GM19372 (cell line): ENCODE results near the gene ELOVL5.
"Not testable (repeated sequence)": the region's sequence is repeated elsewhere in the genome, so short reads cannot be mapped to it uniquely, and the experiment has no call there.

Source experiments
- ATAC-seq: cut with Tn5 transposase; IDR thresholded peaks from one replicate; pipeline ENCODE4 v1.9.1; 2021; ENCODE audit warnings: mild to moderate bottlenecking, low read depth, moderate library complexity; ENCODE audit not compliant: unreplicated experiment

ELOVL5 gene

DNA sequence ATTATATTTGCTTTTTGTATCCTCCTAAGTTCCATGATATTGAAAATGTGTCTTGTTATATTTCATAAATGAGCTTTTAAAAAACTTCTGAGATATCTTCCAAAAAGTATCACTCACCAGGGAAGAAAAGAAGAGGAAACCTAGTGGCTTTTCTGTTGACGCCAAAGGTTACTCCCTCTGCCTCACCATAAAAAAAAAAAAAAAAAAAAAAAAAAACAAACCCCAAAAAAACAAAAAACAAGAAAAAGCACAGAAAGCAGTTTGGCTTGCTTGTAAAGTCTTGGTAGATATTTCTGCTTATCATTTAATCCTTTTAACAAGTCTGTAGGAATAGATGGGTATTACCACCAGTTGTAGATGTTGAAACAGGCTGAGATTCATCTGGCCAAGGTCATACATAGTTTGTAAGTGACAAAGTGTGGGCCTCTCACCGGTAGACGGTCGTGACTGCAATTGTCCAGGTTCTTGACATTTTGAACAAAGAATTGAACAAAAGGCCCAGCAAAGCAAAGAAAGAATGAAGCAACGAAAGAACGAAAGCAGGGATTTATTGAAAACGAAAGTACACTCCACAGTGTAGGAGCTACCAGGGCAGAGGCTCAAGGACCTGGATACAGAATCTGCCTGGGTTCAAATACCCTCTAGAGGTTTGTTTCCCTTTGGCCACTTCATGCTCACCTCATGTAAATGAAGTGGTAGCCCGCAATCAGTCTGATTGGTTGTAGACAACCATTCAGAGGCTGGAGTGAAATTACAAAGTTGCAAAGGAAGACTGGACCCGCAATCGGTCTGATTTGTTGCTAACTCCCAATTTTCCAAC is 11.6 kb upstream of the ELOVL5 start:
- ATAC-seq = no peak

DNA sequence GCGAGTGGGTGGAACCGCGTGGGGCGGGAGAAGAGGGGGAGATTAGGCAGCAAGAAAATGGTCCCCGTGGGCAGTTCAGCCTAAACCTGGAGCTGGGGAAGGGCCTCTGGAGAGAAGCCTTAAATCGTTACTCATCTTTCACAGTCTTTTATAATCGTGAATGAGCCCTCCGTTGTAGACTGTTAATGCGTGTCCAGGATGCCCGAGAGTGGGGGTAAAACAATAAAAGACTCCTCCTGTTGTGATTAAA is 11.0 kb upstream of the ELOVL5 start:
- peak; percentile 0 for ATAC-seq

DNA sequence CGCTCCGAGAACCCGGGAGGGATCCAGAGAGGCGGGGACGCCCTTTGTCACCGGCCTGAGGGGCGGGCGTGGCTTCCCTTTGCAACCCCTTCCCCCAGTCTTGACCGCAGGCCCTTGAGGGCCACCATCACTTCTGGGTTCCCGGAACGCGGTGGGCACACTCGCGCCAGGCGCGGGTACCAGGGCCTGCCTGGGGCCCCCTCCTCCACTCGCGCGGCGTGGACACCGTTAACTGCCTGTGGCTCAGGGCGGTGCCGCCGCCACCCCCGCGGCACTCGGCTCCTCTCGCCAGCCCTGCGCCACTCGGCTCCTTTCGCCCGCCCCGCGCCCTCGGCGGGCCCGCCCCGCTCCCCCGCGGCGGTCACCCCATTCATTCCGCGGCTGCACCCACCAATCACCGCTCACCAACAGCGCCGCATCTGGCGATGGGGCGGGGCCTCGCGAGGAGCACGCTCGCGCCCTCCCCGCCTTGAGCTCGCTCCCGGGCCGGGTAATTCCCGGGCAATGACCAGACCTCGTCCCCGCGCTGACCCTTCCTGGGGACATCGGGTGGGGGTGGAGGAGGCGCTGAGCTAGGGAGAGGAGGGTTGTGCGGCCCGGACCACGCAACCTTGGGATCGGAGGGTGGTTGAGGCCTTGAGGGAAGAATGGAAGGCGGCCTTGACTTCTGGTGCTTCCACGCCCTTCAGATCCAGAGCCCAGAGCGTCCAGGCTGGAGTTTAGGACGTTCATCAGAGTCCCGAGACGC is 10.5 kb upstream of the ELOVL5 start:
- ATAC-seq = peak; percentile 96

DNA sequence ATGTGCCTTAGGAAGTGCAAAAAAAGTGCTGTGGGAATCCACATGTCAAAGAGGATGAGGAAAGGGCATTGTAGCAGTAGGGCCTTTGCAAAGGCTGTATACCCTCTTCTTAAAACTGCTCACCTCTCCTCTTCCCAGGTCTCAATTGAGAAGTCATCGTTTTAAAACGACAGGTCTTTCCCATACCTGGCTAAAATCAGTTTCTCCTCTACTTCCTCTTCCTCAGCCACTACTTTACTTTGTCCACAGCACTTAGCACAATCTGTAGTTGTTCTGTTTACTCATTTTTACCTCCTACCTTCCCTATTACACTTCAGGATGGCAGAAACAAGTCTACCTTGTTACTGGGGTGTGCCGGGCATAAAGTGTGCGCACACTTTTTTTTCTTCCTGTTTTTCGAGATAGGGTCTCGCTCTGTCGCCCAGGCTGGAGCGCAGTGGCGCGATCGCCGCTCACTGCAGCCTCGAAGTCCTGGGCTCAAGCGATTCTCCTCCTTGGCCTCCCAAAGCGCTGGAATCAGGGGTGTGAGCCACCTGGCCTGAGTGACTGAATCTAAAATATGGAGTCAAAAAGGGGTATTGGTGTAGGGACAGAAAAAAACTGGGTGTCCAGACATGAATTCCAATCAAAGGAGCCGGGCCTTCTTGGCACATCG is 9.8 kb upstream of the ELOVL5 start:
- ATAC-seq = peak; percentile 0

DNA sequence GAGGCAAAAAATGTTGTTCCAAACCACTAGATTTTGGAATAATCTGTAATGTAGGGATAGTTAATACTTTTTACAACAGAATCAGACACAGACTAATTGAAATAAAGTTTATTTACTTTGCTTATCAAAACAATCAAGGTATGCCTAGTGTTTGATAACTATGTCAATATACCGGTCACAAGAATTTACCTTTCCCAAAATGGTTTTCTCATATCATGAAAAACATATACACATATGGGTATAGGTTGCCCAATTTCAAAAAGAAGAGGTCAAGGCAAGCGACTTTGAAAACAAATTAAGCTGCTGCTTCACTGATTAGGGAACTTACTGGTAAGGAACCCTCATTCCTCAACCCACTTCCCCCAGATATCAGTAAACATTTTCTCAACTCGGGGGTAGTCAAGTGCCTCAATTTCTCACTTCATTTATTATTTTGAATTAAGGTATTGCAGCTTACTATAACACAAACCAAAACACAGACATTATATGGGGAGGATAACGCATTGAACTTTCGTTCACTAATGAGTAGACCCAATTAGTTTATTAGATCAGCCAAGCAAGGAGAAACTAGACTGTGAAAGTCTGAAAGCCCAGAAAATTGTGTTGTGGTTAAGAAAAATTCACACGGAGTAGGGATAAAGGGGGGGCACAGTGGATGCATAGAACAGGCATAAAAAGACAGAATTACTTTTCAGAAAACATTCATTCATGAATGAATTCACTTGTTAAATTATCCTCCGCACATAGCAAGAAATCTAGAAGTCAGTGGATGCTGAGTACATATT is 9.0 kb upstream of the ELOVL5 start:
- ATAC-seq = no peak

DNA sequence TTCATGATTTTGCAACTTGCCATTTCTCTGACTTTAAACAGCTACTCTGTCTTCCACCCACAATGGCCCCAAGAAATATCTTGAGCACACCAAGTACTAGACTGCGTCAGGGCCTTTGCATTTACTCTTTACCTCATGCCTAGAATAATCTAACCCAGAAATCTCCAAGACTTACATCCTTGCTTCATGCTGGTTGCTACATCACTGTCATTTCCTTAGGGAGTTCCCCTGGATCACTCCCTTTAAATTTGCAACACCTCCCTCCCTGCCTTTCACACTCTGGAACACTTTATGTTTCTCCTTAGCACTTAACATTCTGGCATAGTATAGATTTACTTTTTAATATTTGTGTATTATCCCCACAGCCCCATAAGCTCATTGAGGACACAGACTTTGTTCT is 4.9 kb upstream of the ELOVL5 start:
- no peak for ATAC-seq

DNA sequence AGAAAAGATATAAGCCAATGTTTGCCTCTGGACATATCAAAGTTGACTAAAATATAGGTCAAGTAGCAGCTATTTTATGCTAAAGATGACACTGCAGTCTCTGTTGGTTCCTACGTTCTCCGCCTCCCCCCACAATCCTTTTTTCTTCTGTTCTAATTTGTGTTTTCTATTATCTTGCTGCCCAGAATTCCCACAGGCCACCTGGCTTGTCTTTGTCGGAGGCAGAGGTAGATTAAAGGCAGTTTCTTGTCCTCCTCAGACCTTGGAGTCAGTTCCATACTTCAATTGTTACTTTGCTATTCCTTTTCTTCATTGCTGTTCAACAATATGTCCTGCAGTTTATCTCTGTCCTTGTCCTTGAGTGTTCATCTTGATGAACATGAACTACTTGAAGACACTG is 3.6 kb upstream of the ELOVL5 start:
- no peak for ATAC-seq

DNA sequence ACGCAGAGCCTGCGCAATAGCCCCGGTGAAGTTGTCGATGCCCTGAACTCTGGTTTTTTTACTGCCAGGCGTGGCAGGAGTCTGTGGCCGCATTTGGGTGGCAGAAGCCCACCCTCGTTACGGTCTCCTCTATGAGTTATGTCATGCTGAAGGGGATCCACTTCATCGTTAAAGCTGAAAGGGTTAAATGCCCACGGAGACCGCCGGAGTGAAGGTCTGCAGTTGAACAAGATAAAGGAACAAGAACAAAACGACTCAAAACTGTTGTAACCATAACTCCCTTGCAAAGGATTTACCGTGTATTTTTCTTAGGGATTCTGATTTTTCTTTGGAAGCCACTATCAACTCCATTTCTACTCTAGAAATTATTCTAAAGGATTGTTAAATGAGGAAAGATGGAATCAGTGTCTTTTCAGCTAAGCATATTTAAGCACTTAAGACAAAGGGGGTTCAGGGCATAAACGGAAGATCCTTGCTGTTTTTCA is 501 bp upstream of the ELOVL5 start:
- ATAC-seq = no peak

DNA sequence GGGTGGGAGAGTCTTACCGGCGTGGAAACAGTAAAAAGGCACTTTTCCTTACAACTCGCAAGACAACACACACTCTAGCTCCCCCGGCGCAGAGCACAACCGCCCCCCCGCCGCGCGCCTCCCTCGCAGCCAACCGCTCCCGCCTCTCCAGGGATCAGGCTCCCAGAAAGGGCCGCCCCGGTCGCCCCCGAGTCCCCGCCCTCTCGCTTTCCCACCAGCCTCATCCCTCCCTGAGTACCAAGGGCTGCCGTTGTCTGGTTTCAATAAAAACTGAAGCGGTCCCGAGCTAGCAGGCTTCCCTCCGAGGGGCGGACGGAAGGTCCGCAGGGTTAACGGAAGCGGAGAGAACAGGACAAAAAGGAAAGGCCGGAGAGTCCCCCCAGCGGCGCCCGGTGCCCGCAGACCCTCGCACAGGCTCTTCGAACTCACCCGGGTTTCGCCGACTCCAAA is 804 bp downstream of the ELOVL5 start:
- peak; percentile 14 for ATAC-seq

DNA sequence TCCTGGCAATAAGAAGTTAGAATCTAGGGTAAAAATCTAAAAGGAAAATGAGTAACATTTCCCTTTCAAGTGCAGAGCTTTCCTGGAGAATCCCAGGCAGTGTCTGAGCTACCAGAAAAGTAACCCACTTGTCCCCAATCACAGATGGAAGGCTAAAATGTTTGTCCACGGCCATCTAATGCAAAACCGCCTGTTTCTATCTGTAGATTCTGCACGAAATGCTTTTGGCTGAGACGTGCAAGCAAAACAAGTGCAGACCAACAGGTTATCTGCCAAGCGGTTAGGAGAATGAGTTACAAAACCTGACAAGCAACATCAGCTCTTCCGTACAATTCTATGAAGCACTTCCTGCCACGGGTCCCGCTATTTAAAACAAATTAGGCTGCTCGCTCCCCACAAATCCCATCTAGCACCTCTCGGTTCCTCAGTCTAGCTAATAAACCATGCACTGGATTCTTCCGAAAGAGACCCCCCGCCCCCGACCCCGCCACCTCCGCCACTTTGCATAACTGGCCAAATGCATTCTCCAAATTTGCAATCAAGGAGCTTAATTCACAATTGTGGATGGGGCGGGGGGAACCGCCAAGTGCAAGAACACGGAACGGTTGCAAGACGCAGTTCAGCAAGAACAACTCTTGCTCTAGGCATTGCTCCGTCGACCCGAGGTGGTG is 1.4 kb downstream of the ELOVL5 start:
- ATAC-seq = peak; percentile 0

DNA sequence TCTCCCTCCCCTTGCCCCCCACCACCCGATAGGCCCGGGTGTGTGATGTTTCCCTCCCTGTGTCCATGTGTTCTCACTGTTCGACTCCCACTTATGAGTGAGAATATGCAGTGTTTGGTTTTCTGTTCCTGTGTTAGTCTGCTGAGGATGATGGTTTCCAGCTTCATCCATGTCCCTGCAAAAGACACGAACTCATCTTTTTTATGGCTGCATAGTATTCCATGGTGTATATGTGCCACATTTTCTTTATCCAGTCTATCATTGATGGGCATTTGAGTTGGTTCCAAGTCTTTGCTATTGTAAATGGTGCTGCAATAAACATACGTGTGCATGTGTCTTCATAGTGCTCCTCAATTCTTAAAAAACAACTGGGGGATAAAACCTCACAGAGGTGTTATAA is 2.7 kb downstream of the ELOVL5 start:
- not testable (repeated sequence) for ATAC-seq

DNA sequence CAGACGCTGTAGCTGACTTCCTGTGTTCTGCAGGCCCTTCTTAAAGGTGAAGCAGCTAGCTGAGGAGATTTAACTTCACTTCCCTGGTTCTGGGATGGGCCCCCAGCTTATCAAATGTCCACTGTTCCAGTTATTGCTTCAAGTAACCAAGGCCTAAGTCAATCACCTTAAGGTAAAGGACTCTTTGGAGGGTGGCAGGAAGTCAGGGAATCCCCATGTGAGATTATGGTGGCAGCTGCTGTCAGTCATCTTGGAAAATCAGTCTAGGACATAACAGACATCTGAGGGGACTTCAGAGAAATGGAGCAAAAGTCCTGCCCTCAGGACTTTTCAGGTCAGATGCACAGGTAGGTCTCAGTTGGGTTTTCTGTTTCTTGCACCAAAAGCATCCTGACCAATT is 3.8 kb downstream of the ELOVL5 start:
- ATAC-seq = no peak

DNA sequence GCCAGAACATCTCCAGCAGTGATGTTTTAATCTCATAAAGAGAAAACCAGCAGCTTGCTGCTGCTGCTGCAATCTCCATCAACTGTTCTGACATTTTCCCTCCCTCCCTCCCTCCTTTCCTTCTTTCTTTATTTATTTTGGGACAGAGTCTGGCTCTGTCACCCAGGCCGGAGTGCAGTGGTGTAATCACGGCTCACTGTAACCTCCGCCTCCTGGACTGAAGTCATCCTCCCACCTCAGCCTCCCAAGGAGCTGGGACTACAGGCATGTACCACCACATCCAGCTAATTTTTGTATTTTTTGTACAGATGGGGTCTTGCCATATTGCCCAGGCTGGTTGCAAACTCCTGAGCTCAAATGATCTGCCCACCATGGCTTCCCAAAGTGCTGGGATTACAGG is 5.7 kb downstream of the ELOVL5 start:
- no peak for ATAC-seq

DNA sequence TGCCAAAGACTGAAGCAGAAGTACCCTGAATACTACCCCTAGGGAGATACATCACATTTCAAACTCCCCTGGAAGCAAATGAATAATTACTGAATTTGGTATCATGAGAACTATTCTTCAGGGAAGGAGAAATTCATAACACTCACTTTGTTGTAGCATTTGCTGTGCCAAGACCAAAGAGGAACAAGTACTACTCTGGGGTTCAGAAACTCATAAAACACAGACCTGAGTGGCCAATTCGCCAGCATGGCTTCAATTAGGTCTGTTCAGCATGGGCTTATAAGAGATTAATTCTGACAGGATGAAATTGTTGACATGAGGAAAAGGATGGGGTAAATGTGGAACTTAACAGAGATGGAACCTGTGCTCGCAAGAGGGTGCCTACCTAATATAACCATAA is 6.5 kb downstream of the ELOVL5 start:
- ATAC-seq = no peak

DNA sequence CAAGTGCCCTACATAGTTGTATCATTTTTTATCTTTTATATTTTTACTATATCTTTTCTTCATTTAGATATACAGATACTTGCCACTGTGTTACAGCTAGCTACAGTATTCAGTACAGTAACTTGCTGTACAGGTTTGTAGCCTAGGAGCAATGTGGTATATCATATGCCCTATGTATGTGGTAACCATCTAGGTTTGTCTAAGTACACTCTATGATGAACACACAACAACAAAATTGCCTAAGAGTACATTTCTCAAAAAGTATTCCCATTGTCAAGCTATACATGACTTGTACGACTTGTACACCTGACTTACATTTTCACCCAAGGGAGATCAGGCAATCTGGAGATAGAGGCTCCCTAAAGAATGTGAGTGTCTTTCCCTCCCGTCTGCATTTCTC is 8.2 kb downstream of the ELOVL5 start:
- no peak for ATAC-seq

DNA sequence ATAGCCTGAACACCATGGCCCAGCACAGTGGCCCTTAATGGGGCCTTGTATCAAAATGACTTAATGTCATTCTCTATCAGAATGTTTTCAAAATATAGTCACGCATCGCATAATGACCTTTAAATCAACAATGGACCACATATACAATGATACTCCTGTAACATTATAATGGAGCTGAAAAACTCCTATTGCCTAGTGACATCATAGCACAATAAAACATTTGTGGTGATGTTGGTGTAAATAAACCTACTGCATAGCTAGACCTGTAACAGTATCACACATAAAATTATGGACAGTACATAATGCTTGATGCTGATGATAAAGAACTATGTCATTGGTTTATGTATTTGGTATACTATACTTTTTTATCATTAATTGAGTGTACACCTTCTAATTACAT is 9.3 kb downstream of the ELOVL5 start:
- no peak for ATAC-seq

DNA sequence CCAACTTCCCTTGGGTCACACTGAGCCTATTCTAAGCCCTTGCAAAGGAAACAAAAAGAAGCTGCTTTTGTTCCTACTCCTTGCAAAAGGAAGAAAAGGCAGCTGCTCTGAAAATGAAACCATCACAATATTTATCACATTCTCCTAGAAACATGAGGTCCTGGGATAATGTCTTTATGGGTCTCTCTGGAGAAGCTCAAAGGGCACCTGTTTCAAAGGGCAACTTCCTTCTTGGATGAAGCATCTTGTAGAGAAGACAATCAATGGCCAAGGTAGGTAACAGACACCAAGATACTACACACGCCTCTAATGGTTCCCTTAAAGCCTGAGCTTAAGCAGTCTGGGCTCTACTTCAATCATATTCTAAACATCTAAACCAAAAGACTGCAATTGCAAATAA is 10.4 kb downstream of the ELOVL5 start:
- ATAC-seq = no peak

DNA sequence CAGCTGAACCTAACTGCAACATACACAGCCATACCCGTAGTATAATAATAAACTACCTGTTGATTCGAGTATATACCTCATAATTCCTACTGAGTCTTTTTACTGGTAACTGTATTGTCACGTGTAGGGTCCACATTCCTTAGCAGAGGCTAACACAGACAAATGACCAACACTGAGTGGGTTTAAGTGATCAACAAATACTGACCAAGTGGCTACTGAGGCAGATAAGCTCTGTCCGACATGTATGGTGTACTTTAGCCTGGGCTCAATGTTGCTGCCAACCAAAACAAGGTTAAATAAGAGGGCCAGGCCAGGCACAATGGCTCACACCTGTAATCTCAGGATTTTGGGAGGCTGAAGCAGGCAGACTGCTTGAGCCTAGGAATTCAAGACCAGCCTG is 12.7 kb downstream of the ELOVL5 start:
- ATAC-seq = no peak

DNA sequence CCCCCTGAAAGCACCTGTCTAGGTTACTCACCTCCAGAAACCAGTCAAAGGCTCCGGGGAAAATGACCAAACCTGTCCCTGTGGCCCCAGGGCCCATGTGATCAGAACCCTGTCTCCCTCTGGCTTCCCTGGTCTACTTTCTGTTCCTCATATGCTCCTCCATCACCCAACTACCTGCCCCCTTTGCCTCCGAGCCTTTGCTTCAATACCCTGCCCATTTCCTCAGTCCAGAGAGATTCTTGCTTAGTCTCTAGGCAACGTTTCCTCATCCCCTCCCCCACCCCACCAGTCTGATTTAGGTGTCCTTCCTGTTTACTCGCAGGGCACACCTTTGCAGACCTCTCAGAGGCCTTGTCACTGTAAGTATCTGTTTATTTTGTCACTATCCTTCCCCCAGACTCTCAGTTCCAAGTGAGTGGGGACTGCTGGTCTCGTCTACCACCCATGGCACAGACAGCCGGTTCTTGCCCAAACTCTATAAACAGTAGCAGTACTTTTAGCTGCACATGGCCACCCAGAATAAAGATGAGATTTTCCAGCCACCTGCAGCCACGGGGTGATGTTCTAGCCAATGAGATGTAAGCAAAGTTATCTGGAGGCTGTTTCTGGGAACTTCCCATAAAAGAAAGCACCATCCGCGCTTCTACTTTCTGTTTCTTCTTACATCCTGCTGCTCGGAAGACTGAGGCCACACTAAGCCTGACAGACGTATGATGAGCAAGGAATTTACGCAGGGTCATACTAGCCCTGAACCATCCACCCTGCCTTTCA is 13.3 kb downstream of the ELOVL5 start:
- peak; percentile 84 for ATAC-seq
